GM18907 (cell line): Measurements from ENCODE around the gene AMT.
"Not testable (repeated sequence)": the region's sequence is repeated elsewhere in the genome, so short reads cannot be mapped to it uniquely, and the experiment has no call there.

Source experiments
- ATAC-seq: cut with Tn5 transposase; IDR thresholded peaks from one replicate; pipeline ENCODE4 v1.9.1; 2021; ENCODE audit warnings: mild to moderate bottlenecking, moderate library complexity; ENCODE audit not compliant: unreplicated experiment

The AMT gene

DNA sequence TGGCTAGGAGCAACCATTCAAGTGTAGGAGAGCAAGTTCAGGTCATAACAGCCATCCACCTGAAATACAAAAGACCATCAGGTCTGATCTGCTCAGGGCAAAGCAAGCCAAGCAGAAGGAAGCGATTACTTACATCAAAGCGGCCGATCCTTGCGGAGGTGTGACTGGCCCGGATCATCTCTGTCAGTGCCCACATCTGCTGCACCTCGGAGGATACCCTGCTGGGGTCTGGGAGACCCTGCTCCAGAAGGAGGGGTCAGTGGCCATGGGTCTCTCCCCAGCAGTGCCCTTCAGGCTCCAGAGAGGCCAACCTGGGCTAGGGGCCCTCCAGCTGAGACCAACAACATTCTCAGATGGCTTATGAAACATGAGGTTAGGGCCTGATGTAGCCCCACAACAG lies 2.5 kb upstream of the AMT start:
- ATAC-seq = no peak

DNA sequence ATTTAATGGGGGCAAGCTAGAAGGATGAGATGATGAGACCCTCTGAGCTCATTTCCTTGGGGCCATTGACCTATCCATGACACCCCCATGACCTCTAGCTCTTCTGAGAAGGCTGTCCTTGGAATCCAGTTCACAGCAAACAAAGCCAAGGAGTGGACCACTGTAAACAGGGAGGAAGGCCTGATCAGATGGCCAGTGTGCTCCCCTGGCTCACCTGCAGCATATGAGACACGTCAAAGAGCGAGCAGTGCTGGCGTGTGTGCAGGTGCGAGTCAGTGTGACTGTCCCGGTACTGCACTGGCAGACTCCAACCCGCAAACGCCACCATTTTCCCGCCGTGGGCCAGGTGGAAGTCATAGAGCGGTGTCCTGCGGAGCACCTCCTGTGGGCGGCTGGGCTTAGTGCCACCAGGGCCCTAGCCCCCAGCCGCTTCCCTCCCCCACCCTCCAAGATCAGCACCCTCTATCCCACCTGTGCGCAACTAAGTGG lies 339 bp downstream of the AMT start:
- no peak for ATAC-seq

DNA sequence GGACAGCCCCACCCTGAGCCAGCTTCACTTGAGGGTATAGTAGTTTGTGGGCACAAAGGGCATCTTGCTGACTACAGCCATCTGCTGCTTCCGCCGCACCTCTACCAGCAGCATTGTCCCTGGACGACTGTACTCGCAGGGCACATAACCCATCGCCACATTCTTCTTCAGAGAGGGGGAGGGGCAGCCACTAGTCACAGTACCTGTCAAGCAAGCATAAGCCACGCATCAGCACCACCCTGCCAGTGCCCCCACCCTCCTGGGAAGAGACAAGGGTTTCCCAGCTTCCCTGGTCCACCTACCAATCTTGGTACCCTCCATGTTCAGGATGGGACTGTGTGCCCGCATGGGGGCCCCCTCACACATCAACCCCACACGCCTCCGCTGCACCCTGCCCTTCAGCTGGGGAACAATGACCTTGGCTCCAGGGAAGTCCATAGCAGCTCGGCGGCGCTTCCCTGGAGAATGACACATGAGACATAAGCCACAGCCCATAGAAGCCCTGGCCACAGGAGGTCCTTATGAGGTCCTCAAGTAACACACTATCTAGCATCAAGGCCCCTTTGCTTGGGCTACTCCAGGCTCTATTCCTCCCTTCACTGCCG lies 4.7 kb downstream of the AMT start:
- ATAC-seq = no peak

DNA sequence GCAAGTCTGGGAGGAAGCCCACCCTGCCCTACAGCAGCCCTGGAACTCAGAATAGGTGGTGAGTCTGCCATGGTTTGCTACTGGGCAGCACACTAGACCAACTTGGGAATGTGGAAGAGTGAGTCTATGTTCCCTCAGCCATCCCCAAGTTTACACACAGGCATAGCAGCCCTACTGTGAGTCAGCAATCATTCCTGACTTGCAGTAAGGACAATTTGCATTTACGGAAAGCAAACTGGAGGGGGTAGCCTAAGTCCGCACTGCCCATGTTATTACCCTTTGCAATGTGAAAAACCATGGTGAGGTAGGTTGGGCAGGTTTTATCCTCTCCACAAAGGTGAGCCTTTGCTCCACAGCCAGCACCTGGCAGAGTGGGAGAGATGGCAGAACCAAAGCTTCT lies 5.4 kb downstream of the AMT start:
- no peak for ATAC-seq

DNA sequence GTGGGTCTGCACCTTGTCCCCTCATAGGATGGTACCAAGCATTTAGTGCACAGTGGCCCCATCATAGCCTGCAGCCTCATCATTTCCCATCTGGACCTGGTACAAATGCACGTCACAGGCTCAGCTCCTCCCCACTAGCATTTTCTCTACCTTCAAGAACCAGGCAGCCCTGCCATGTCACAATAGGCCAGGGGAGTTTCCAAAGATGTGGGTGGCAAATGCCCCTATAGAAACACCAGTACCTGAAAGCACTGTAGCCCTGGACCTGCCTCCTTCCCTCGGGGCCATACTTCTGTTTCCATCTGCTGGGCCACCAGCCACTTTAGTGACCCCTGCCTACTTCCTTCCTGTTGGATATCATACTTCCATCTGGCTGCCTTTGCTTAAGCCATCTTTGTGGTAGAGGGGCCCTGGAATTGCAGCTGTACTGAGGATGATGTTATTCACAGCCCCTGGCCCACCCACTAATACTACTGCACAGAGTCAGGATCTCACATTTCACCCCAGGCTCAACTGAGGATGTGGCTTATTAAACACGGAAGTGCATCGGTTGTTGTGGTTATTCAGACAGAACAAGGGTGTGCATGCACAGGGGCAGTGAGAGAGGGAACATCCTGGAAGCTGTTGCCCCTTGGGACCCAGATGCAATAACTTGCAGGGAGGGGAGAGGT lies 6.2 kb downstream of the AMT start:
- peak; percentile 19 for ATAC-seq

DNA sequence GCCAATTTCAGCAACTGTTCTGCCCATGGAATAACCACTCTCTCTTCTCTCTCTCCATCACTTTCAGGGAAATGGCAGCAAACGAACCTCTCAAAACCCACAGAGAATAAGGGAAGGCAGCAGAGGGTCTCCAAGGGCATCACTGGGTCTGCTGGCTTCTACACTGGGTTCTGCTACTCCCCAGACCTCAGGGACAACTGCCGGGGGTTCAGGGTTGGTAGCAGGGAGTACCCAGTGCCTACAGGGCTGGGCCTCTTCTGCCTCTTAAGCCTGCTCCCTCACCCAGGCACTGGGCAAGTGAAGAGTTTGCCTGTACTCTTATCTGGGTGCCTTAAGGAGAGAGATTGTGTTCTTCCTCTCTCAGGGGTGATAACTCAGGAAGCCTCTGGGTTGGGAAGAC lies 7.5 kb downstream of the AMT start:
- ATAC-seq = no peak

DNA sequence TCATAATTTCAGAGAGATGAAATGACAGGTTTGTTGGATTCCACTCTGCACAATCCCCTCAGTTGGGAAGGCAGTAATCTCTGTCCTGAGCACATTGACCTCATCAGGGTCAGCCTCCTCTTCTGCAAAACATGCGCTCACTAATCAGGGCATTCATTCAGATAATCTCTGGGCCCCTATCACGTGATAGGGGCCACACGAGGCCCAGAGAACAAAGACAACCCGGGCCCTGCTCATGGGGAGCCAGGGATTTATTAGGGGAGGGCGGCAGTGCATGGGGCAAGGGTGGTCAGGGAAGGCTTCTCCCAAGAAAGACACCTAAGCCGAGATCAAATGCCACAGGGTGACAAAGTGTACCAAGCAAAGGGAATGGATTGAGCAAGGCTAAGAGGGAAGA lies 8.9 kb downstream of the AMT start:
- no peak for ATAC-seq

DNA sequence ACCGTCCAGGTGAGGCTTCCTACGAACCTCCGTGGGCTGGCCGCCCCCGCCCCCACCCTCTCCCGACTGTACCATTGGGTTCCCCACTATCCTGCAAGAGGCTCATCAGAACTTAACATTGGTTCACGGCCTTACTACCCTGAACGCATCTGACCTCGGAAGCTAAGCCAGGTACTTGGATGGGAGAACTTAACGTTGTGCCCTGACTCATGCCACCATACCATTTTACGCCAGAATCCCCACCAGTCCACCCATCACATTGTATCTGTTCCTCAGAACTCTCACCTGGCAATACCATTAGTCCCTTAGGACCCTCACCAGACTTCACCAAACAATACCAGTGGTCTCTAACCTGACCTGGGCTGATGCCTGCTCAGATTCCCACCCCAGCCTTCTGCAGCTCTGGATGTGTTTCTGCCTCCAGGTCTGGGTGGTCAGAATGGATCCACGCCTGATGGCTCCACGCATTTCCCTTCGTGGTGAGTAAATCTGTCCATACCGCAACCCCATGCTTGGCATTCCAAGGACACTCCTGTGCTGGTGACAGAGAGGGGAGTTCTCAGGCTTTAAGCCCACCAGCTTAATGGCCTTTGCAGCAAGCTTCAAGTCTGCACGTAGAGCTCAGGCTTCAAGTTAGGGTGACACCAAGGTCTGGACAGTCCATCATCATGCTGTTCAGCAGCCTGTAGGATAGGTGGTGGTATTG lies 9.5 kb downstream of the AMT start:
- ATAC-seq = no peak

DNA sequence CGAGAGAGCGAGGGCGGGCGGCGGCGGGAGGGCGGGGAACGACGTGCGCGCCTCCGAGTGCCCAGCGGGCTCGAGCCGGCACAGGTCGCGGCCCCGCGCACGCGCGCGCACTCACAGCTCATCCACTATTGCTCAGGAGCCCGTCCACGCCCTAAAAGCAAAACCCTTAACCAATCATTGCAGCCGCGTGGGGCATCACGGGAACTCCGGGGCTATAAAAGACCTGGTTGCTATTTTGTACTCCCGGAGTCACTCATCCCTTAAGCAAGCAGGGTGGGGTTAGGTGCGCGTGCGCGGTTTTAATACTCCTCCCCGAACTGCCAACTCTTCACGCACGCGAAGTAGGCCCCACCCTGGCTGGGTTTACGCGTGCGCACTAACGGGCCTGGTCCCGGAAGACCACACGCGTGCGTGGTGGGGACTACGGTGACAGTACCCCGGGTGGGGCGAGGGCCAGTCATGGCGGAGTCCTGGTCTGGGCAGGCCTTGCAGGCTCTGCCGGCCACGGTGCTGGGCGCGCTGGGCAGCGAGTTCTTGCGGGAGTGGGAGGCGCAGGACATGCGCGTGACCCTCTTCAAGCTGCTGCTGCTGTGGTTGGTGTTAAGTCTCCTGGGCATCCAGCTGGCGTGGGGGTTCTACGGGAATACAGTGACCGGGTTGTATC lies 10.2 kb downstream of the AMT start, which contains the start of the genes RHOA and TCTA:
Gene RHOA, minus strand, starts transcription at position 9 of the 664 bp plus-strand sequence. CDS start 36,387 bp downstream, outside the sequence.
Gene TCTA, plus strand, starts transcription at position 456 of the 664 bp plus-strand sequence. Its CDS starts 4 bp downstream, at position 460.
- ATAC-seq = peak; percentile 74

DNA sequence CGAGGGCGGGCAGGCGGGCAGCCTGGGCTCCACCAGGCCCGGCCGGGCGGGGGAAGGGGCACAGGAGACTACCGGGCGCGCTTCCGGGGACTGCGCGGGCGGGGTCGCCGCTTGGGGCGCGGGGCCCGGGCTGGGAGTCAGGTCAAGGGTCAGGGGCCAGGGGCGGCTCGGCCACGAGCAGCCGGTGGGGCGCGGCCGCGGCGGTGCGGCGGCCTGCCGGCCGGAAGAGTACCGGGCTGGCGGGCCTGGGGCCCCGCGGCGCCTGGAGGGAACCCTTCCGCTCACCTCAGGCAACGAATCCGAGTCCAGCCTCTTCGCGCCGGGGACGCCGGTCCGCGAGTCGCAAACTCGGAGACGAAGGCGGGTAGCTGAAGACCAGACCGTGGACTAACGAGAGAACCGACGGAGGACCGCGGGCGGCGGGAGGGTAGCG lies 10.7 kb downstream of the AMT start:
- peak; percentile 31 for ATAC-seq

DNA sequence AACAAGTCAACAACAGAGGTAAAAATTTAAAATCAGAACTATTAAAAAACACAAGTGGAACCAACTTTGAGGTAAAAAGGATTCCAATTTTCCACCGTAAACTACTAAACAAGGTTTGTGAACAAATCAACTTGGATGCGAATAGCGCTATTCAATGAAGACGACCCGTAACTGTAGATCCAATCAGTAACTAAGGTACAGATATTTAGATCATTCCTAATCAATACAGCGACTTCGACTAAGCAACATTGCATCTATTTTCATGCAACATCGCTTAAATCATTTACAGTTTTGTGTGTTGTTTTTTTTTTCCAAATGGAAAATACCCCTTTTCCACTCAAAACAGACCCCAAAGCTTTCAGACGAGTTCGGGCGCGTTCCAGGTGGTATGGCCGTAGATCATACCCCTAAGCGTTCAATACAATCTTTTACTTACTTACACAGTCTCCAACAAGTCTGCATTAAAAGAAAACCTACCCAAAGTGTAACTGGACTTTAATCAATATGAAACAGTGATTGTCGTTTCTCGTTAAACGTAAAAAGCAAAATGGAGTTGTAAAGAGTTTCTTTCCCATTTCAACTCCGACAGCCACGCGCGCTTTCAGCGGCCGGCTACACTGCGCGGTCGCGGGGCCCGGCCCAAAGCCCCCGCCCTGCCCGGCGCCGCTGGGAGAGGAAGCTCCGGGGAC lies 11.3 kb downstream of the AMT start:
- no peak for ATAC-seq

DNA sequence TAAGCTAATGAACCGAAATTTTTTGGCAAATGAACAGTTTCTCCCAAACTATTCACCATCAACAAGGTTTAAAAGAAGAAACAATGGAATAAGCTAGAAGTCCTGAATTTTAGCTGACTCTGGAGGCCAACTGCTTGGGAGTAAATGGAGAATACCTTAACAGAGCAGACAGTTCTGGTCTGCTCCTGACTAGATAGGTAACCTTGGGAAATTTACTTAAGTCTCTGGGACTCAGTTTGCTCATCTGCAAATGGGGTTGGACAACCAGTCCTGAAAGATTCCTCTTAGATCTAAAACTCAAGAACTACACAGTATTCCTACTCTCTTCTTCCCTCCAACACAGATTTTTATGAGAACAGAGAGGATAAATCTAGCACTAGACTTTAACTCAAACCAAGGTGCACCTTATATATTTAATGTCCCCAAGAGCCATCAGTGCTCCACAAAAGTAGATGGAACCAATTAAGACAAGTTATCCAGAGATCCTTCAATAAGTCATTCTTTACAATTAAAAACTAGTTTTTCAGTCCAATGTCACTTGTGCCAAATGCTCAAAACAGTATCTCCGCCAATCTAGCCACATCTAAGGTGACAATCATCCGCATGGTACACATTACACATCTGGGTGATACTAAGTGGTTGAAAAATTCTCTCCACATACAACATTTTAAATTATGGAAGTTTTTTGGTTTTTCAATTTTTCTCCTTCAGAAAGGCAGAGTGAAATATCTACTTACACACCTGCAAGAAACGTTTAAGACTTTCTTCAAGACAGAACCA lies 12.0 kb downstream of the AMT start:
- no peak for ATAC-seq

DNA sequence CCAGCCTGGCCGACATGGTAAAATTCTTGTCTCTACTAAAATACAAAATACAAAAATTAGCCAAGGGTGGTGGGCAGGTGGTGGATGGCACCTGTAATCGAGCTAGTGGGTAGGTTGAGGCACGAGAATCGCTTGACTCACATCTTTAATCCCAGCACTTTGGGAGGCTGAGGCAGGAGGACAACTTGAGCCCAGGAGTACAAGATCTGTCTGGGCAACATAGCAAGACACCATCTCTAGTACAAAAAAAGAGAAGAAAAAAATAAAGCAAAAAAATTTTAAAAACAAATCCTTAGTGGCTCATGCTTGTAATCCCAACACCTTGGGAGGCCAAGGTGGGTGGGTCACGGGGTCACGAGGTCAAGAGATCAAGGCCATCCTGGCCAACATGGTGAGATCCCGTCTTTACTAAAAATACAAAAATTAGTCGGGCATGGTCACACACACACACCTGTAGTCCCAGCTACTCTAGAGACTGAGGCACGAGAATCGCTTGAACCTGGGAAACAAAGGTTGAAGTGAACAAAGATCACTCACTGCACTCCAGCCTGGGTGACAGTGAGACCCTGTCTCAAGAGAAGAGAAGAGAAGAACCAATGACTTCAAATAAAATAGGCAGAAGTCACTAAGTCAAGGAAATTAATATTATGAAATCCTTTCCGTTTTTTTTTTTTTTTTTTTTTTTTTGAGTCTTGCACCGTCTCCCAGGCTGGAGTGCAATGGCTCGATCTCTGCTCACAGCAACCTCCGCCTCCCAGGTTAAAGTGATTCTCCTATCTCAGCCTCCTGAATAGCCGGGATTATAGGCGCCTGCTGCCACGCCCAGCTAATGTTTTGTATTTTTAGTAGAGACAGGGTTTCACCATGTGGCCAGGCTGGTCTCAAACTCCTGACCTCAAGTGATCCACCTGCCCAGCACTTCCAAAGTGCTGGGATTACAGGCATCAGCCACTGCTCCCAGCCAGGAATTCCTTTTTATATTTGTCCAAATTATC lies 15.4 kb downstream of the AMT start:
- ATAC-seq = no peak

DNA sequence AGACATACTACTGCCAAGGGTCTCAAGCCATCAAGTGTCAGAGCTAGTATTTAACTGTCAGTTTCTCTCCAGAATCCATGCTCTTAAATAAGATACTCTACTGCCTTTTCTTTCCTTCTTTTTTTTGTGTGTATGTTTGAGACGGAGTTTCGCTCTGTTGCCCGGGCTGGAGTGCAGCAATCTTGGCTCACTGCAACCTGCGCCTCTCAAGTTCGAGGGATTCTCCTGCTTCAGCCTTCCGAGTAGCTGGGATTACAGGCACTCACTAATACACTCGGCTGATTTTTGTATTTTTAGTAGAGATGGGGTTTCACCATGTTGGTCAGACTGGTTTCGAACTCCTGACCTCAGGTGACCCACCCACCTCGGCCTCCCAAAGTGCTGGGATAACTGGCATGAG lies 16.7 kb downstream of the AMT start:
- not testable (repeated sequence) for ATAC-seq

DNA sequence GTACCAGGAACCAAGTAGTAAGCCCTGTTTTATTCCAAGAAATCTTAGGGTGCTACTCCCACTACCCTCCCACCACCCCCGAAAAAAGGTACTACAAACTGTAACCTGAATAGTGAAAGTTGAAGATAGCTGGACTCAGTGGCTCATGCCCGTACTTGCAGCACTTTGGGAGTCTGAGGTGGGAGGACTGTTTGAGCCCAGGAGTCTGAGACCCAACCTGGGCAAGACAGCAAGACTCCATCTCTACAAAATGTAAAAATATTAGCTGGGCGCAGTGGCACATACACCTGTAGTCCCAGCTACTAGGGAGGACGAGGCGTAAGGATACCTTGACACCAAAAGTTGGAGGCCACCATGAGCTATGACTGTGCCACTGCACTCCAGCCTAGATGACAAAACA lies 18.4 kb downstream of the AMT start:
- ATAC-seq = no peak

DNA sequence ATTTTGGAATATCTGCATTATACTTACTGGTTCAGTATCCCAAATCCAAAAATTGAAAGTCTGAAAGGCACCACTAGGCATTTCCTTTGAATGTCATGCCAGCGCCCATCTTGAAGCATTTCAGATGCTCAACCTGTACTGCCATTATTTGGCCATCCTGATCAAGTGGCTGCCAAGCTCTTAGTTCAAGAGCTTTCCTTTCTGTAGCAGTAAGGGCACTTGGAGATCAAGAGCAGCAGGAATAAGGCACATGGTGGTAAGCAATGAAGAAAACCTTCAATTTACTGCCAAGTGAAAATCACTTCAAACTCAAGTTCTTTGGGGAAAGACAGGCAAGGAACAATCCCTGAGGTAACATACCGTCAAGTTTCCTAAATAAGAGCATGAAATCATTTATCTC lies 20.5 kb downstream of the AMT start:
- ATAC-seq = no peak

DNA sequence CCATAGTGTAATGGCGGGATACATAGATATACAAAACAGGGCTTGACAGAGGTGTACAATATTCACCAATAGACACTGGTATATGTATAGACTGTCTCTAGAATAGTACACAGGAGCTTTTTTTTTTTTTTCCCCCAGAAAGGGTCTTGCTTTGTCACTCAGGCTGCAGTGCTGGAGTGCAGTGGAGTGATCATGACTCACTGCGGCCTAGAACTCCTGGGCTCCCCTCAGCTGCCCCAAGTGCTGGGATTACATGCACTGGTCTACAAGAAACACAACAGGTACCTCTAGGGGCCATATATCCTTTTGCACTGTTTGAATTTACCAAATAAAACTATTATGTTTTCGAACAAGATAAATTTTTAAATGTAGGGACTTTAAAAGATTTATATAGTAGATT lies 22.8 kb downstream of the AMT start:
- no peak for ATAC-seq

DNA sequence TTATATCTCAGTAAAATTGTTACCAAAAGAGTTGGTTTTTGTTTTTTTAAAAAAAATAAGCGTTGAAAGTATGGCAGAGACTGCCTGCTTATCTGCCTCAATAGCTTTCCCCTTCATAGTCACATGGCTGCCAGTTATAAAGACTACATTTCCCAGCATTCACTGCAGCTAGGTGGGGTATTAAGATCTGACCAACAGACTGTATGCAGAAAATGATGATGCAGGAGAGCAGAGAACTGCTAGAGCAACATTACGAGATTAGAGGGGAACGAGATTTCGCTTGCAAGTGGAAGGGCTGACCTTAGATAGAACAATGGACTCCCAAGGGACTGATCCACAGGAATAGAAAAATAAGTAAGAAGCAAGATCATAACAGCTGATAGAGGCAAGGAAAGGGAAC lies 24.8 kb downstream of the AMT start:
- no peak for ATAC-seq

DNA sequence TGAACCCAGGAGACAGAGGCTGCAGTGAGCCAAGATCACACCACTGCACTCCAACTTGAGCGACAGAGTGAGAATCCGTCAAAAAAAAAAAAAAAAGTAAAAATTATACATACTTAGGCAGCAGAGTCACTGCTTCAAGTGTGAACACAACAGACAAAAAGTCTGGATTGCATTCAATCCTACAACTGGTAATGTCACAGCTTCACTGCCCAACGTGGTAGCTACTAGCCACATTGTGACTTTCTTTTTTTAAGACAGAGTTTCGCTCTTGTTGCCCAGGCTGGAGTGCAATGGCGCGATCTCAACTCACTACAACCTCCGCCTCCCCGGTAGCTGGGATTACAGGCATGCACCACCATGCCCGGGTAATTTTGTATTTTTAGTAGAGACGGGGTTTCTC lies 31.0 kb downstream of the AMT start:
- ATAC-seq = not testable (repeated sequence)
